Measurements from ENCODE around the gene PRICKLE1.

GRCh38 chr12:42582050-42582449, 7.5 kb downstream of the PRICKLE1 start:
- no peak for TF ChIP-seq EZH2 (IDR thresholded peaks at IDR 0.05; ENCODE audit: borderline replicate concordance)
- TF ChIP-seq, protein P1, sequence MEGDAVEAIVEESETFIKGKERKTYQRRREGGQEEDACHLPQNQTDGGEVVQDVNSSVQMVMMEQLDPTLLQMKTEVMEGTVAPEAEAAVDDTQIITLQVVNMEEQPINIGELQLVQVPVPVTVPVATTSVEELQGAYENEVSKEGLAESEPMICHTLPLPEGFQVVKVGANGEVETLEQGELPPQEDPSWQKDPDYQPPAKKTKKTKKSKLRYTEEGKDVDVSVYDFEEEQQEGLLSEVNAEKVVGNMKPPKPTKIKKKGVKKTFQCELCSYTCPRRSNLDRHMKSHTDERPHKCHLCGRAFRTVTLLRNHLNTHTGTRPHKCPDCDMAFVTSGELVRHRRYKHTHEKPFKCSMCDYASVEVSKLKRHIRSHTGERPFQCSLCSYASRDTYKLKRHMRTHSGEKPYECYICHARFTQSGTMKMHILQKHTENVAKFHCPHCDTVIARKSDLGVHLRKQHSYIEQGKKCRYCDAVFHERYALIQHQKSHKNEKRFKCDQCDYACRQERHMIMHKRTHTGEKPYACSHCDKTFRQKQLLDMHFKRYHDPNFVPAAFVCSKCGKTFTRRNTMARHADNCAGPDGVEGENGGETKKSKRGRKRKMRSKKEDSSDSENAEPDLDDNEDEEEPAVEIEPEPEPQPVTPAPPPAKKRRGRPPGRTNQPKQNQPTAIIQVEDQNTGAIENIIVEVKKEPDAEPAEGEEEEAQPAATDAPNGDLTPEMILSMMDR (IDR thresholded peaks at IDR 0.05; ENCODE audit: poor library complexity), result no peak

Measured in hepatocyte (in vitro differentiated cells).